Measurements from ENCODE around the gene AKIRIN1. TPM values are rescaled to one million over a fixed set of nuclear protein-coding genes. Genes with fewer than 3 reads are reported as not detected.
"Not testable (repeated sequence)": the region's sequence is repeated elsewhere in the genome, so short reads cannot be mapped to it uniquely, and the experiment has no call there.

The AKIRIN1 gene
- total RNA-seq, 1 donor from 2014 or later, result 43.8 TPM

DNA sequence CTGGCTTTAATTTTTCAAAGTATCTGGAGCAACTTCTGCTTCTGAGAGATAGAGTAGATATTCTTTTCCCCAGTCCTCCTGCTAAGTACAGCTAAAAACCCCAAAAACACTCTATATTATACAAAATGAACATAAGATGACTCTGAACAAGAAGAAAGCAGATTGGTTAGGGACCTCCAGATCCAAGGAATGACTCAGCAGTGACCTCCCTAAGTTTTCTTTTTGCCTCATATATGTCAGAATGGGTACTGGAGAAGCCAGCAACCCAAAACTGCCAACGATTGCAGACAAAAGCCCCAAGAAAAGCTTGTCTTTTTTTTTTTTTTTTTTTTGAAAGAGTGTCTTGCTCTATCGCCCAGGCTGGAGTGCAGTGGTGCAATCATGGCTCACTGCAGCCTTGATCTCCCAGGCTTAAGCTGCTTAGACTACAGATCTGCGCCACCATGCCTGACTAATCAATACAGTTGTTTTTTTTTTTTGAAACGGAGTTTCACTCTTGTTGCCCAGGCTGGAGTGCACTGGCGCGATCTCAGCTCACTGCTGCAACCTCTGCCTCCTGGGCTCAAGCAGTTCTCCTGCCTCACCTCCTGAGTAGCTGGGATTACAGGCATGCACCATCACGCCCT is 57.8 kb downstream of the AKIRIN1 start:
- ATAC-seq, result no peak
- TF ChIP-seq, protein P1, sequence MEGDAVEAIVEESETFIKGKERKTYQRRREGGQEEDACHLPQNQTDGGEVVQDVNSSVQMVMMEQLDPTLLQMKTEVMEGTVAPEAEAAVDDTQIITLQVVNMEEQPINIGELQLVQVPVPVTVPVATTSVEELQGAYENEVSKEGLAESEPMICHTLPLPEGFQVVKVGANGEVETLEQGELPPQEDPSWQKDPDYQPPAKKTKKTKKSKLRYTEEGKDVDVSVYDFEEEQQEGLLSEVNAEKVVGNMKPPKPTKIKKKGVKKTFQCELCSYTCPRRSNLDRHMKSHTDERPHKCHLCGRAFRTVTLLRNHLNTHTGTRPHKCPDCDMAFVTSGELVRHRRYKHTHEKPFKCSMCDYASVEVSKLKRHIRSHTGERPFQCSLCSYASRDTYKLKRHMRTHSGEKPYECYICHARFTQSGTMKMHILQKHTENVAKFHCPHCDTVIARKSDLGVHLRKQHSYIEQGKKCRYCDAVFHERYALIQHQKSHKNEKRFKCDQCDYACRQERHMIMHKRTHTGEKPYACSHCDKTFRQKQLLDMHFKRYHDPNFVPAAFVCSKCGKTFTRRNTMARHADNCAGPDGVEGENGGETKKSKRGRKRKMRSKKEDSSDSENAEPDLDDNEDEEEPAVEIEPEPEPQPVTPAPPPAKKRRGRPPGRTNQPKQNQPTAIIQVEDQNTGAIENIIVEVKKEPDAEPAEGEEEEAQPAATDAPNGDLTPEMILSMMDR (IDR thresholded peaks at IDR 0.05), result no peak
- Histone ChIP-seq H3K4me1 (no peaks in the 10 kb centered on the region), H3K4me3 (no peak overlapping the region), H3K36me3 (peaks cover 7% of the 10 kb centered on the region), H3K27me3 (ENCODE audit: low read depth) (no peaks in the 10 kb centered on the region), H3K27ac (peak overlapping the region; percentile 21), H3K9me3 (no peaks in the 10 kb centered on the region)
- intact Hi-C loops (cut with DNase I), result no loop called here
- no peak for DNase-seq

DNA sequence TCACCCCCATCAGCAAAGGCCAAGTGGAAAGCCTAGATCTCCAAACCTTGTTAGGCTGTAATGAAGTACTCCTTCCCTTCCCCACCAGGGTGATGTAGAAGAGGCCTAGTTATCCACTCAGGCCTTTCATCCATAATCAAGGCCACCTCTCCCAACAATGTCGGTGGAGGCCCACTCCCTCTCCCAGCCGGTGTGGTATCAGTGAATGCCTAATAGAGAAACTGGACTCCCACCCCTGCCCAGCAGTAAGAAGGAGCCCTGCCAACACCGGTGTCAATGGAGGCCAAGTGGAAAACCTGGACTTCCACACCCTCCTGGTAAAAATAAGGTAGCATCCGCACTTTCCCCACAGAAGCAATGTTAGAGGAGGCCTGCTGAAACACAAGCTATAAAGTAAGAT is 58.9 kb downstream of the AKIRIN1 start:
- TF ChIP-seq, protein P1 (IDR thresholded peaks at IDR 0.05), result no peak
- Histone ChIP-seq H3K27me3 (ENCODE audit: low read depth) (no peaks in the 10 kb centered on the region), H3K4me3 (no peak overlapping the region), H3K4me1 (no peaks in the 10 kb centered on the region), H3K9me3 (no peaks in the 10 kb centered on the region), H3K27ac (no peak overlapping the region), H3K36me3 (peaks cover 7% of the 10 kb centered on the region)
- intact Hi-C loops (cut with DNase I), result no loop called here
- DNase-seq (peak; percentile 1), ATAC-seq (no peak)

DNA sequence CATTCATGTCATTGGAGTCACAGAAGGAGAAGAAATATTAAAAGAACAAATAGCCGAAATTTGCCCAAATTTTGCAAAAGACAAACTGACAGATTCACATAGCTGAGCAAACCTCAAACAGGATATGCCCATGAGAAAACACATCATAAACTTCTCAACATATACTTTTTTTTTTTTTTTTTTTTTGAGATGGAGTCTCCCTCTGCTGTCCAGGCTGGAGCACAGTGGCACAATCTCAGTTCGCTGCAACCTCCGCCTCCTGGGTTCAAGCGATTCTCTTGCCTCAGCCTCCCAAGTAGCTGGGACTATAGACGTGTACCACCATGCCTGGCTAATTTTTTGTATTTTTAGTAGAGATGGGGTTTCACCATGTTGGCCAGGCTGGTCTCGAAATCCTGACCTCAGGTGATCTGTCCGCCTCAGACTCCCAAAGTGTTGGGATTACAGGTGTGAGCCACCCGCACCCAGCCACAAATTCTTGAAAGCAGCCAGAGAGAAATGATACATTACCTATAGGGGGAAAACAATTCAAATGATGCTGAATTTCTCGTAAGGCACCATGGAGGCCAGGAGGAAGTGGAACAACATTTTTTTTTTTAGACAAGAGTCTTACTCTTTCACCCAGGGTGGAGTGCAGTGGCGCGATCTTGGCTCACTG is 60.2 kb downstream of the AKIRIN1 start:
- H3K36me3 ChIP-seq; intact Hi-C loops (cut with DNase I); H3K9me3 ChIP-seq; H3K4me3 ChIP-seq; H3K27ac ChIP-seq; H3K27me3 ChIP-seq (ENCODE audit: low read depth); H3K4me1 ChIP-seq; ATAC-seq: not testable (repeated sequence)
- DNase-seq, result peak; percentile 6

DNA sequence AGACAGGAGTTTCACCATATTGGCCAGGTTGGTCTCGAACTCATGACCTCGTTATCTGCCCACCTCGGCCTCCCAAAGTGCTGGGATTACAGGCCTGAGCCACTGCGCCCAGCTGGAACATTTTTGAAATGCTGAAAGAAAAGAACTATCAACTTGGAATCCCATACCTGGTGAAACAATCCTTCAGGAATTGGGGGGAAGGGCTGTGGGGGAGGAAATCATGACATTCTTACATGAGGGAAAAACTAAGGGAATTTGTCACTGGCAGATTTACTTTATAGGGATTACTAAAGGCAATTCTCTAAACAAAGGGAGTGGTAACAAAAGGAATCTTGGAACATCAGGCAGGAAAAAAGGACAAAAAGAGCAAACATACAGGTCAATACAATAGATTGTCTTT is 60.9 kb downstream of the AKIRIN1 start:
- Histone ChIP-seq H3K4me3 (no peak overlapping the region), H3K36me3 (peaks cover 7% of the 10 kb centered on the region), H3K9me3 (no peaks in the 10 kb centered on the region), H3K27me3 (ENCODE audit: low read depth) (no peaks in the 10 kb centered on the region), H3K27ac (no peak overlapping the region), H3K4me1 (no peaks in the 10 kb centered on the region)
- no peak for ATAC-seq
- intact Hi-C loops (cut with DNase I), result no loop called here
- TF ChIP-seq, protein P1 (IDR thresholded peaks at IDR 0.05), result no peak
- no peak for DNase-seq

DNA sequence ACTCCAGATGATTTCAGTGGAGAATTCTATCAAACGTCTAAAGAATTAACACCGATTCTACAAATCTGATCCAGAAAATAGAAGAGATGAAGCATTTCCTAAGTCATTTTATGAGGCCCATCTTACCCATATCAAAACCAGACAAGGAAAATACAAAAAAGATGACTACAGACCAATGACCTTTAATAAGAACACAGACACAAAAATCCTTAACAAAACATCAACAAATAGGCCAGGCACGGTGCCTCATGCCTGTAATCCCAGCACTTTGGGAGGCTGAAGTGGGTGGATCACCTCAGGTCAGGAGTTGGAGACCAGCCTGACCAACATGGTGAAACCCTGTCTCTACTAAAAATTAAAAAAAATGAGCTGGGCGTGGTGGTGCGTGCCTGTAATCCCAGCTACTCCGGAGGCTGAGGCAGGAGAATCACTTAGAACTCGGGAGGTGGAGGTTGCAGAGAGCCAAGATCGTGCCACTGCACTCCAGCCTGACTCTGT is 64.2 kb downstream of the AKIRIN1 start:
- peak; percentile 12 for DNase-seq
- not testable (repeated sequence) for H3K4me3 ChIP-seq

More for the DNA sequence above, 64.2 kb downstream of the AKIRIN1 start:
- ATAC-seq; H3K27me3 ChIP-seq (ENCODE audit: low read depth); H3K36me3 ChIP-seq; H3K9me3 ChIP-seq; H3K4me1 ChIP-seq; intact Hi-C loops (cut with DNase I); H3K27ac ChIP-seq: not testable (repeated sequence)

Other genes with a start within 250 kb of the AKIRIN1 start
- gene RRAGC, start 131.5 kb upstream of the AKIRIN1 start, total RNA-seq, result 33.9 TPM
- 21.6 TPM for gene MYCBP, start 117.9 kb upstream of the AKIRIN1 start, total RNA-seq
- not detected for gene GJA9, start 109.7 kb upstream of the AKIRIN1 start, total RNA-seq
- gene RHBDL2, start 49.4 kb upstream of the AKIRIN1 start, total RNA-seq, result 0.32 TPM
- 140 TPM for gene NDUFS5, start 35.1 kb downstream of the AKIRIN1 start, total RNA-seq
- 506 TPM for gene MACF1, start 213.4 kb downstream of the AKIRIN1 start, total RNA-seq

All from lower lobe of right lung (tissue), 2 donors.